ENCODE data around the gene MOB3B.

MOB3B gene

GRCh38 chr9:27333241-27334052 is 196.2 kb downstream of the MOB3B start:
- peak; percentile 54 for DNase-seq

GRCh38 chr9:27331393-27331792 is 198.2 kb downstream of the MOB3B start:
- no peak for DNase-seq

DNA sequence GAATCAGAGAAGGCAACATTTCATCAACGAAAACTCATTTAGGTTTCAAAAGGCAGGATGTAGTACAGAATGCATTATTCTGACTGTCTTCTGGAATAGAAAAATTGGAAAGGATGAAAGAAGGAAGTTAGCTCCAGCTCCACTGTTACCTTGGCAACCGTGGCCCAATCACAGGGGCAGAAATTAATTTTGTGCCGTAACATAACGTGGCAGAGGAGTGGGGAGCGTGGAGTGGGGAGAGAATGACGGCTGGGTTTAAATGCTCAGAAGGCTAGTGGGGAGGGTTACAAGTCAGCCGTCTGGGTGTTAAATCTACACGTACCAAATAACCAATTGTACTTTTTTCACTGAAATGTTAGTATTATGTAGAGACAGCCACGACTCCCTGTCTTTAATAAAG is 200.3 kb downstream of the MOB3B start:
- no peak for DNase-seq

- no peak for DNase-seq
Measured at GRCh38 chr9:27328483-27328882, 201.1 kb downstream of the MOB3B start.

DNA sequence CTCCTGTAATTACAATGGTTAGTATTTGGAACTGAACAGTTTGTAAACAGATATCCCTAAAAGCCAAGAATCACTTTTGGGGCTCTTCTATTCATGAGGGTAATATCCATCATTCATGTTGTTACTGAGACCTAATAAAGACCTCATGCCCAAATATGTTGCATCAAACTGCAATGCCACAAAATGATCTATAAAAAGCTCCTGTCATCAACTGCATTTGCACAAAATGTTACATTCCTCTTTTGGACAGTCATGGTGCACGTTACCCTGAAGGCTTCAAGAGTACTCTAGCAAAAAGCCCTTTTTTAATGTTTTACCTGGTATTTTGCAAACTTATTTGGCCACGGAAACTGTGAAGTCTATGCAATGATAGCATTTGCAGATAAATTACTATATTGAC is 218.4 kb downstream of the MOB3B start:
- no peak for DNase-seq

- no peak for DNase-seq
Measured at GRCh38 chr9:27310582-27310981, 219.0 kb downstream of the MOB3B start.

GRCh38 chr9:27308691-27309390 is 220.8 kb downstream of the MOB3B start:
- DNase-seq: no peak

DNA sequence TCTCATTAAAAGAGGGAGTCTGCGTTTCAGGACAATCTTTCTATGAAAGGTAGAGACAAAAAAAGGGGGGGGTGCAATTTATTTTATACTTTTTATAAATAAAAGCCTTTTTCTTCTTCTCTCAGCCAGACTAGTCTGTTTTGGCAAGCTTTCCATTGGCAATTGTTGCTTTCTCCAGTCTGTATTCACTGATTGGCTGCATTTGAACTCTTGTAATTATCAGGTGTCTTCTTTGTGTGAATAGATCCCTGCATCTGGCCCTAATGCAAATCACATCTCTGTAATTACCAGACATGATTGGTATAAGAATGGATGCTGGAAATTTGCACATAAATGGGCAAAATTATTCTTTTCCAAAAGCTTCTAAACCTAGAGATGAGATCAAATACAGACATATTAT is 225.1 kb downstream of the MOB3B start:
- no peak for DNase-seq

DNA sequence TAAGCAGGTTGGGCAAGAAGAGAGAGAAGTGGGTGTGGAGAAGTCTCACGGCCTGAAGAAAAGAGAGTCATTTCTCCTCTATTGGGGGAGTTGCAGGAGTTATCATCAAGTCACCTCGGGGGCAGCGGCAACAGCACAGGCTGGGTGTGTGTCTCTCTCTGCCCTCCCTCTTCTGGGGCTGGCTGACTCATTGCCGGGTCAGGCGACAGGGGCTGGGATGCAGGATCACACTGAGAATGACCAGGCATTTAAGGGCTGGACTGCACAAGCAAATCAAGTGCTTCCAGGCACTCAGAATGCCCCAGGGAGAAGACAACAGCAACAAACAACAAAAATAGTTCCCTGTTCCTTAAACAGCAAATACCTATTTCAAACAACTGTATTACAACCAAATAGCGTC is 226.4 kb downstream of the MOB3B start:
- no peak for DNase-seq

GRCh38 chr9:27297050-27297449 is 232.6 kb downstream of the MOB3B start, which contains the start of gene EQTN:
EQTN (minus strand) TSS chr9:27297150; CDS start chr9:27297055, 95 bp downstream.
- DNase-seq: no peak

GRCh38 chr9:27293996-27294395 is 235.6 kb downstream of the MOB3B start:
- no peak for DNase-seq

GRCh38 chr9:27292659-27293405 is 236.8 kb downstream of the MOB3B start:
- DNase-seq: no peak

DNA sequence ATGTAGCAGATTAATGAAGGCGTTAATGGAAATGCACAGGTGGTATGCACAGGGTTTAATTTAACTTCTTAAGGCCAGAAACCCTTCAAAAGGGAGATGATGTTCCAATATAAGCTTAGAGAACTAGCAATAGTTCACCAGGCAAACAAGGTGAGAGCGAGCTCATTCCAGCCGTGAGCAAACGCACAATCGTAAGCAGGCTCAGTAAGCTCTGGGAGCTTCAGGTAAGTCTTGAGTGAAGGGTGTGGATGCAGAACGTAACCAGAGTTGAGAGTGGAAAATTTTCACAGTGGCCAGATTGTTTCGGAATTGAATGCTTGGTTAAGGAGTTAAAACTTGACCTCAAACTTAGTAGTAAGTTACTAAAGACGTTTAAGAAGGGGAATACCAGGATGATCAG is 238.3 kb downstream of the MOB3B start:
- DNase-seq: no peak

DNA sequence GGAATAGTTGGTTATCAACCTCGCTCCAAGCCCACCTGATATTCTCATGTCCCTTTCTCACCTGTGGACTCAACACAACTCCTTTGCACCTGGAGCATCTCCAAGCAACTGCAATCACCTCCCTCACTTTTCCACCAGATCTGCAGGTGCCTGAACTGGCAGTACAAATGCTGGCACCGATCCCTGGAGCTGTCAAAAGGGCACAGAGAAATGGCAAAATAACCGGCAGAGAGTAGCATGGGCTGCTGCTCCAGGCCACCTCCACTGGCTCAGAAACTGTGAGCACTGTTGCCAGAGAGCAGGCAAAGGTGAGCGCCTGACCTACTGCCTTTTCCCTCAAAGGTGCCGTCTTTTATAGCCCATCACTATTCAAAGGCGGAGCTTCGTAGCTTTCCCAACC is 247.3 kb downstream of the MOB3B start:
- DNase-seq: no peak

GRCh38 chr9:27280860-27281259 is 248.8 kb downstream of the MOB3B start:
- DNase-seq: no peak

- DNase-seq: no peak
Measured at GRCh38 chr9:27280249-27280648, 249.4 kb downstream of the MOB3B start.

- no peak for DNase-seq
Measured at GRCh38 chr9:27279611-27280010, 250.0 kb downstream of the MOB3B start.

DNA sequence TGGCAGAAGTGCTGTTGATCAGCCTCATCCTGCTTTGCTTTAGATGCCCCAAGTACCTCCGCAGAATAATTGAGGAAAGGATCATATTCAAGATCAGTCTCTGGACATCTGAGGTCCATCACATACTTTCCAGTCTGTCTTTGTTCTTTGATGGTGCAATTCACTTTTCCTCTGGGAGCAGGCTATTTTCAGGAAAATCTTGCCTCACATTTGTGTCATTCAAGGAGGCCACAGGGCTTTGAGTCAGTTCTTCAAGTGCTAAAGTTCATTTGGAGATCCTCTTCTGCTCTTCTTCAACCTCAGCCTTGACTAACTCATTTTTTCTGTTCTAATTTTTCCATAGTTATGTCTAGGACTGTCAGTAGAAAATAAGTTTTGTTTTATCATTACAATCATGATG is 251.2 kb downstream of the MOB3B start:
- no peak for DNase-seq

DNA sequence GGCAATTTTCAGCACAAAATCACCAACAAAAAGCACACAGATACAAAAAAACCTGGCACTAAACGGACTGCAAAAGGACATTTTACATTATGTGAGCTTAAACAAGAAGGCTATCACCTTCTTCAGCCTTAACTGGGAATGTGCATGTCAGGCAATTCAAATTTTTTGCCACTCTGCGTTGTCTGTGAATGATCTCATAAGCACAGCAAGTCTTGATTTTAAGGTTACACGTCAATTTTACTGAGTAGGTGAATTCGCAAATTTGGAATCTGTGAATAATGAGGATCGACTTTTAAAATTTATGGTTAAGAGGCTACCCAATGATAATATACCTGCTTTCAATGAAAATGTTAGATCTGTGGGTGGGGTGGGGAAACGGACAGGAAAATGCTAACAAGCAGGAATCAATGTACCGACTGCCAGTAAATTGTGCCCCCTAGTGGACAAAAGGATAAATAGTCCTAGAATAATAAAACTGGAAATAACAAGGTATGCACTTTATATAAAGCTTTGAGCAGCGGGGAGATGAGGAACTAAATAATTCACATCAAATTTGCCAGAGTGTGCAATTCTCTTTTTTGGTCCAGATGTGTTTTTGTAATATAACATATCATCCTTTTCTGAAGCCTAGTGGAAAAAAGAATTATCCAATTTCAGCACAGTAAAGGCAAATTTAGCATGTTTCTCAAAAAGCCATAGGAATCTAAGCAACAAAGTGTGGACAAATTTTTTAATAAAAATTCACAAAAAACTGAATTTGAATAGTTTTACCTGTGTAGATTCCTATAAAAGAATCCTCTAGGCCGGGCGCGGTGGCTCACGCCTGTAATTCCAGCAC is 253.2 kb downstream of the MOB3B start:
- peak; percentile 46 for DNase-seq

All from CD4-positive, alpha-beta T cell treated with Interleukin-21 for 1 hour (primary cell).